Measurements from ENCODE around the gene ENO3.

The ENO3 gene

GRCh38 chr17:4937553-4937952 lies 13.4 kb upstream of the ENO3 start:
- DNase-seq (ENCODE audit: low read depth): no peak

GRCh38 chr17:4938069-4938491 lies 12.8 kb upstream of the ENO3 start:
- no peak for DNase-seq (ENCODE audit: low read depth)

- peak; percentile 22 for DNase-seq (ENCODE audit: low read depth)
These were observed 12.0 kb upstream of the ENO3 start for GRCh38 chr17:4938688-4939545.

- DNase-seq (ENCODE audit: low read depth): peak; percentile 39
These were observed 11.4 kb upstream of the ENO3 start for GRCh38 chr17:4939546-4939795.

GRCh38 chr17:4939796-4940554 lies 10.9 kb upstream of the ENO3 start, which contains the start of the genes RNF167 and SLC25A11:
TSS of gene RNF167 (plus strand) at chr17:4940268. CDS start at chr17:4940910, 642 bp downstream.
TSS of gene SLC25A11 (minus strand) at chr17:4940046. CDS start at chr17:4939910, 136 bp downstream.
- DNase-seq (ENCODE audit: low read depth): peak; percentile 100

GRCh38 chr17:4940555-4941318 lies 10.2 kb upstream of the ENO3 start:
- DNase-seq (ENCODE audit: low read depth): peak; percentile 22

- DNase-seq (ENCODE audit: low read depth): no peak
These were observed 9.7 kb upstream of the ENO3 start for GRCh38 chr17:4941319-4941610.

- DNase-seq (ENCODE audit: low read depth): no peak
These were observed 8.0 kb upstream of the ENO3 start for GRCh38 chr17:4942760-4943508.

- DNase-seq (ENCODE audit: low read depth): no peak
These were observed 6.8 kb upstream of the ENO3 start for GRCh38 chr17:4944163-4944553.

GRCh38 chr17:4944554-4945175 lies 6.3 kb upstream of the ENO3 start:
- no peak for DNase-seq (ENCODE audit: low read depth)

- peak; percentile 92 for DNase-seq (ENCODE audit: low read depth)
These were observed 5.6 kb upstream of the ENO3 start for GRCh38 chr17:4945176-4945943.

GRCh38 chr17:4945944-4946280 lies 5.0 kb upstream of the ENO3 start:
- DNase-seq (ENCODE audit: low read depth): no peak

- DNase-seq (ENCODE audit: low read depth): no peak
These were observed 4.5 kb upstream of the ENO3 start for GRCh38 chr17:4946312-4946976.

- DNase-seq (ENCODE audit: low read depth): no peak
These were observed 3.9 kb upstream of the ENO3 start for GRCh38 chr17:4947010-4947410.

GRCh38 chr17:4947411-4948165 lies 3.3 kb upstream of the ENO3 start:
- peak; percentile 53 for DNase-seq (ENCODE audit: low read depth)

GRCh38 chr17:4948166-4948930 lies 2.6 kb upstream of the ENO3 start, which contains the start of gene PFN1:
TSS of gene PFN1 (minus strand) at chr17:4948530. CDS start at chr17:4948394, 136 bp downstream.
- DNase-seq (ENCODE audit: low read depth): peak; percentile 95

- DNase-seq (ENCODE audit: low read depth): peak; percentile 93
These were observed 2.0 kb upstream of the ENO3 start for GRCh38 chr17:4948931-4949320.

GRCh38 chr17:4949321-4950074 lies 1.4 kb upstream of the ENO3 start:
- peak; percentile 79 for DNase-seq (ENCODE audit: low read depth)
